ENCODE data around the gene C1orf35.

Gene C1orf35

GRCh38 chr1:228149406-228150119 is 46.4 kb upstream of the C1orf35 start, which contains the start of gene GJC2:
TSS of gene GJC2 (plus strand) at chr1:228149930. CDS start at chr1:228157759, 7,829 bp downstream.
- H3K4me3 ChIP-seq (replicated peaks; ENCODE audit: insufficient read depth, low read length), result no peak within 1 kb of the TSS
- TF ChIP-seq REST (IDR thresholded peaks at IDR 0.05; ENCODE audit: insufficient replicate concordance, low read depth) (no peak), GABPA (IDR thresholded peaks at IDR 0.05; ENCODE audit: low read depth) (no peak), POLR2AphosphoS5 (IDR thresholded peaks at IDR 0.05; ENCODE audit: low read depth) (no peak), CTCF (IDR thresholded peaks at IDR 0.05; ENCODE audit: insufficient read depth, low read length) (no peak), SPI1 (IDR thresholded peaks at IDR 0.05; ENCODE audit: borderline replicate concordance, low read depth) (no peak)
- H3K27me3 ChIP-seq (ENCODE audit: insufficient read depth, poor library complexity, severe bottlenecking), result no peaks in the 10 kb centered on the region
- no peak for DNase-seq (ENCODE audit: low read depth in 1 of 2, low spot score in 1 of 2)
- H3K27ac ChIP-seq (replicated peaks), result no peak within 1 kb of the TSS

- no peaks in the 10 kb centered on the region for H3K27me3 ChIP-seq (ENCODE audit: insufficient read depth, poor library complexity, severe bottlenecking)
- DNase-seq (ENCODE audit: low read depth in 1 of 2, low spot score in 1 of 2), result no peak
- H3K27ac ChIP-seq (replicated peaks), result no peak overlapping the region
- H3K4me3 ChIP-seq (replicated peaks; ENCODE audit: insufficient read depth, low read length), result no peak overlapping the region
- no peak for TF ChIP-seq REST (IDR thresholded peaks at IDR 0.05; ENCODE audit: insufficient replicate concordance, low read depth)
- TF ChIP-seq GABPA (IDR thresholded peaks at IDR 0.05; ENCODE audit: low read depth), result no peak
- TF ChIP-seq CTCF (IDR thresholded peaks at IDR 0.05; ENCODE audit: insufficient read depth, low read length), result no peak
- TF ChIP-seq POLR2AphosphoS5 (IDR thresholded peaks at IDR 0.05; ENCODE audit: low read depth), result no peak
- TF ChIP-seq SPI1 (IDR thresholded peaks at IDR 0.05; ENCODE audit: borderline replicate concordance, low read depth), result no peak
Measured at GRCh38 chr1:228148935-228149405, 45.8 kb upstream of the C1orf35 start.

GRCh38 chr1:228148196-228148861 is 45.2 kb upstream of the C1orf35 start:
- H3K27me3 ChIP-seq (ENCODE audit: insufficient read depth, poor library complexity, severe bottlenecking), result no peaks in the 10 kb centered on the region
- DNase-seq (ENCODE audit: low read depth in 1 of 2, low spot score in 1 of 2), result no peak
- H3K27ac ChIP-seq (replicated peaks), result no peak overlapping the region
- TF ChIP-seq POLR2AphosphoS5 (IDR thresholded peaks at IDR 0.05; ENCODE audit: low read depth) (no peak), CTCF (IDR thresholded peaks at IDR 0.05; ENCODE audit: insufficient read depth, low read length) (no peak), REST (IDR thresholded peaks at IDR 0.05; ENCODE audit: insufficient replicate concordance, low read depth) (no peak), SPI1 (IDR thresholded peaks at IDR 0.05; ENCODE audit: borderline replicate concordance, low read depth) (no peak), GABPA (IDR thresholded peaks at IDR 0.05; ENCODE audit: low read depth) (no peak)
- H3K4me3 ChIP-seq (replicated peaks; ENCODE audit: insufficient read depth, low read length), result no peak overlapping the region
